PC-9 (cell line): Measurements from ENCODE around the gene NOBOX. TPM values are rescaled to one million over a fixed set of nuclear protein-coding genes. Genes with fewer than 3 reads are reported as not detected.

Source experiments
- Bru-seq: library from RNA; stranded (reverse); fragments of 400-500 nt; gene quantifications from one replicate; lab custom pipeline; 2021; lab: Mats Ljungman, UMichigan
- BruChase-seq, 2 experiments: library from RNA; stranded (reverse); fragments of 400-500 nt; gene quantifications; one replicate each; lab custom pipeline; 2021; lab: Mats Ljungman, UMichigan
- BruUV-seq: library from RNA; stranded (reverse); fragments of 400-500 nt; replicated peaks from 2 replicates; lab custom pipeline; 2021; lab: Mats Ljungman, UMichigan
- CTCF ChIA-PET: fragments of 300-600 bp; sonication (Branson Sonifier 250); formaldehyde crosslinking; loops from one replicate; lab custom pipeline; 2022; ENCODE audit warnings: antibody characterized with exemption; lab: Charles Lee
- POLR2A ChIA-PET: fragments of 300-600 bp; sonication (Branson Sonifier 250); formaldehyde crosslinking; loops from one replicate; lab custom pipeline; 2022; ENCODE audit warnings: antibody characterized with exemption; ENCODE audit not compliant: unreplicated experiment; lab: Charles Lee
- DNase-seq, 2 experiments: peaks; one replicate each; pipeline versions ENCODE4 v3.0.0 to v3.0.0-alpha.2; 2015 to 2022; ENCODE audit warnings: mixed read lengths in 1 of 2
- H2AFZ ChIP-seq: fragments of 200-600 bp; sonication (generic); 2 replicates; pipeline ENCODE4 v1.8.1; 2017; ENCODE audit warnings: antibody characterized with exemption
- H3F3A ChIP-seq: fragments of 200-600 bp; sonication (generic); 2 replicates; pipeline ENCODE4 v1.8.1; 2017; ENCODE audit warnings: antibody characterized with exemption, mild to moderate bottlenecking, low read depth; ENCODE audit not compliant: insufficient read depth
- H3K27ac ChIP-seq: fragments of 200-600 bp; sonication (generic); 2 replicates; pipeline ENCODE4 v1.6.1; 2016; ENCODE audit warnings: mixed run types
- H3K27me3 ChIP-seq: fragments of 200-600 bp; sonication (generic); 2 replicates; pipeline ENCODE4 v1.6.1; 2016; ENCODE audit warnings: low read depth, mixed run types; ENCODE audit not compliant: insufficient read depth
- H3K36me3 ChIP-seq: fragments of 200-600 bp; sonication (generic); 2 replicates; pipeline ENCODE4 v1.6.1; 2016; ENCODE audit warnings: low read depth, mixed run types
- H3K4me1 ChIP-seq: fragments of 200-600 bp; sonication (generic); replicated peaks from 2 replicates; pipeline ENCODE4 v1.6.1; 2016; ENCODE audit warnings: mixed run types; ENCODE audit not compliant: insufficient read depth
- H3K4me2 ChIP-seq: fragments of 200-600 bp; sonication (generic); 2 replicates; pipeline ENCODE4 v1.6.1; 2017; ENCODE audit warnings: mixed run types
- H3K4me3 ChIP-seq: fragments of 200-600 bp; sonication (generic); 2 replicates; pipeline ENCODE4 v1.6.1; 2016; ENCODE audit warnings: mixed run types
- H3K79me2 ChIP-seq: fragments of 200-600 bp; sonication (generic); 2 replicates; pipeline ENCODE4 v1.6.1; 2017; ENCODE audit warnings: low read depth, mixed run types
- H3K9me2 ChIP-seq: fragments of 200-600 bp; sonication (generic); 2 replicates; pipeline ENCODE4 v1.8.1; 2017; ENCODE audit warnings: mild to moderate bottlenecking; ENCODE audit not compliant: insufficient read depth
- H3K9me3 ChIP-seq: fragments of 200-600 bp; sonication (generic); 2 replicates; pipeline ENCODE4 v1.8.1; 2016; ENCODE audit warnings: low read depth; ENCODE audit not compliant: insufficient read depth
- H4K20me1 ChIP-seq: fragments of 200-600 bp; sonication (generic); 2 replicates; pipeline ENCODE4 v1.8.1; 2017; ENCODE audit not compliant: insufficient read depth
- CTCF ChIP-seq: fragments of 200-600 bp; sonication (generic); conservative IDR thresholded peaks from 2 replicates; pipeline ENCODE4 v1.6.1; 2017; ENCODE audit warnings: mixed run types, antibody characterized with exemption, mild to moderate bottlenecking, moderate library complexity
- EZH2 ChIP-seq: fragments of 200-600 bp; sonication (generic); IDR thresholded peaks from 2 replicates; pipeline ENCODE4 v1.8.0; 2017; ENCODE audit warnings: antibody characterized with exemption, low read depth
- intact Hi-C: fragments of 100-400 bp; cut with micrococcal nuclease; formaldehyde crosslinking; loops from one replicate; pipeline ENCODE4 v1.10.0; 2022; ENCODE audit not compliant: unreplicated experiment
- long read RNA-seq: library from polyadenylated mRNA; stranded (forward); transcript quantifications from one replicate; pipeline ENCODE4 v2.0.0, GENCODE V29; 2022
- total RNA-seq: library from RNA; stranded (reverse); gene quantifications from 2 replicates; pipeline ENCODE4 v1.2.3, GENCODE V29; 2021

The NOBOX gene
- total RNA-seq (not detected in 2 replicates), Bru-seq, nascent RNA (not detected), BruChase-seq, experiment 1, labeled RNA remaining after a 2-hour chase (not detected), BruChase-seq, experiment 2, labeled RNA remaining after a 6-hour chase (not detected)
- long read RNA-seq, result 0 reads

- peaks cover 35% of the 10 kb centered on the region for H3K27me3 ChIP-seq
- intact Hi-C loops, result no loop called here
- H3K9me2 ChIP-seq, result no peaks in the 10 kb centered on the region
- no TSS peak for BruUV-seq
- H3K27ac ChIP-seq, result no peak within 1 kb of the TSS
- H3K79me2 ChIP-seq, result no peaks in the 10 kb centered on the region
- no peak within 1 kb of the TSS for H2AFZ ChIP-seq
- H3K36me3 ChIP-seq, result no peaks in the 10 kb centered on the region
- H3K9me3 ChIP-seq, result no peaks in the 10 kb centered on the region
- H3K4me1 ChIP-seq, result peaks cover 14% of the 10 kb centered on the region
- no peak within 1 kb of the TSS for H3K4me2 ChIP-seq
- H3F3A ChIP-seq, result 0 out of 2 replicates have a peak, but pooled peaks cover 14% of the 10 kb centered on the region
- TF ChIP-seq EZH2 (no peak), CTCF (no peak)
- no peaks in the 10 kb centered on the region for H4K20me1 ChIP-seq
- ChIA-PET CTCF (no interaction called here), POLR2A (no interaction called here)
- no peak for DNase-seq
- H3K4me3 ChIP-seq, result no peak within 1 kb of the TSS
These were observed at the start of gene NOBOX for GRCh38 chr7:144403649-144404061. NOBOX (minus strand) TSS chr7:144403693.

GRCh38 chr7:144452064-144452463 lies 48.6 kb upstream of the NOBOX start:
- Histone ChIP-seq H3F3A (no peaks in the 10 kb centered on the region), H3K27ac (no peak overlapping the region), H3K9me3 (peaks cover 3% of the 10 kb centered on the region; the same call in 1 of the 2 replicates), H2AFZ (no peak overlapping the region), H3K36me3 (no peaks in the 10 kb centered on the region), H3K4me2 (no peak overlapping the region), H3K4me3 (no peak overlapping the region), H3K79me2 (no peaks in the 10 kb centered on the region), H3K9me2 (no peaks in the 10 kb centered on the region), H4K20me1 (no peaks in the 10 kb centered on the region), H3K27me3 (no peaks in the 10 kb centered on the region), H3K4me1 (no peaks in the 10 kb centered on the region)
- BruUV-seq, result no TSS peak
- ChIA-PET CTCF (no interaction called here), POLR2A (no interaction called here)
- TF ChIP-seq CTCF, result no peak
- no peak for TF ChIP-seq EZH2
- no peak for DNase-seq
- intact Hi-C loops, result no loop called here

- Histone ChIP-seq H3K27me3 (no peaks in the 10 kb centered on the region), H3K4me2 (no peak overlapping the region), H3K36me3 (no peaks in the 10 kb centered on the region), H3F3A (no peaks in the 10 kb centered on the region), H3K4me3 (no peak overlapping the region), H3K9me3 (no peaks in the 10 kb centered on the region), H4K20me1 (no peaks in the 10 kb centered on the region), H3K9me2 (no peaks in the 10 kb centered on the region), H3K27ac (no peak overlapping the region), H3K4me1 (no peaks in the 10 kb centered on the region), H3K79me2 (no peaks in the 10 kb centered on the region), H2AFZ (no peak overlapping the region)
- no TSS peak for BruUV-seq
- intact Hi-C loops, result no loop called here
- ChIA-PET POLR2A (no interaction called here), CTCF (no interaction called here)
- DNase-seq, result no peak
- TF ChIP-seq EZH2 (no peak), CTCF (no peak)
These were observed 42.1 kb upstream of the NOBOX start for GRCh38 chr7:144445590-144445989.
